GM21529 (cell line): Measurements from ENCODE around the gene DCST2.

Source experiments
- ATAC-seq: cut with Tn5 transposase; IDR thresholded peaks from one replicate; pipeline ENCODE4 v1.9.1; 2021; ENCODE audit not compliant: unreplicated experiment

DCST2 gene

GRCh38 chr1:155050560-155051341 lies 17.2 kb upstream of the DCST2 start, which contains the start of gene ADAM15:
TSS of gene ADAM15 (plus strand) at chr1:155051316. CDS start at chr1:155051387, 71 bp downstream.
- ATAC-seq = peak; percentile 62

- ATAC-seq = no peak
These were observed 16.3 kb upstream of the DCST2 start for GRCh38 chr1:155049651-155050559.

- no peak for ATAC-seq
These were observed 15.1 kb upstream of the DCST2 start for GRCh38 chr1:155048449-155049334.

- no peak for ATAC-seq
These were observed 11.5 kb upstream of the DCST2 start for GRCh38 chr1:155044812-155045657.

- ATAC-seq = no peak
These were observed 10.8 kb upstream of the DCST2 start for GRCh38 chr1:155044365-155044764.

GRCh38 chr1:155043793-155044192 lies 10.2 kb upstream of the DCST2 start:
- ATAC-seq = no peak

GRCh38 chr1:155043301-155043702 lies 9.7 kb upstream of the DCST2 start:
- no peak for ATAC-seq

- no peak for ATAC-seq
These were observed 9.2 kb upstream of the DCST2 start for GRCh38 chr1:155042789-155043188.

- no peak for ATAC-seq
These were observed 6.9 kb upstream of the DCST2 start for GRCh38 chr1:155040358-155041093.

GRCh38 chr1:155039308-155039669 lies 5.7 kb upstream of the DCST2 start:
- no peak for ATAC-seq

GRCh38 chr1:155038602-155039307 lies 5.2 kb upstream of the DCST2 start:
- no peak for ATAC-seq

- no peak for ATAC-seq
These were observed 4.4 kb upstream of the DCST2 start for GRCh38 chr1:155037851-155038441.

- ATAC-seq = no peak
These were observed 3.5 kb upstream of the DCST2 start for GRCh38 chr1:155037043-155037442.

GRCh38 chr1:155035936-155036335 lies 2.4 kb upstream of the DCST2 start:
- ATAC-seq = no peak

- no peak for ATAC-seq
These were observed 982 bp upstream of the DCST2 start for GRCh38 chr1:155034318-155035208.

- no peak for ATAC-seq
These were observed 695 bp downstream of the DCST2 start for GRCh38 chr1:155032886-155033285.

GRCh38 chr1:155030899-155031298 lies 2.7 kb downstream of the DCST2 start:
- ATAC-seq = no peak
